Neuronal stem cell (in vitro differentiated cells): Measurements from ENCODE around the gene PHF1.

Experiments
- DNase-seq: peaks from one replicate; pipeline ENCODE4 v3.0.0-alpha.2; 2013; ENCODE audit warnings: low spot score
- H2AFZ ChIP-seq: one replicate; pipeline ENCODE4 v1.6.1; 2013; ENCODE audit warnings: mild to moderate bottlenecking, low read length, inconsistent platforms
- H2AK5ac ChIP-seq: 2 replicates; pipeline ENCODE4 v1.6.1; 2013; ENCODE audit warnings: low read depth, mild to moderate bottlenecking, inconsistent platforms, low read length, moderate library complexity, mixed read lengths
- H2BK120ac ChIP-seq: 2 replicates; pipeline ENCODE4 v1.6.1; 2013; ENCODE audit warnings: low read depth, mild to moderate bottlenecking, inconsistent platforms, low read length, moderate library complexity, mixed read lengths
- H2BK12ac ChIP-seq: one replicate; pipeline ENCODE4 v1.6.1; 2013; ENCODE audit warnings: low read length, inconsistent platforms
- H2BK15ac ChIP-seq: 2 replicates; pipeline ENCODE4 v1.6.1; 2013; ENCODE audit warnings: mild to moderate bottlenecking, low read length, inconsistent platforms, mixed read lengths
- H2BK5ac ChIP-seq: one replicate; pipeline ENCODE4 v1.6.1; 2013; ENCODE audit warnings: inconsistent platforms, mild to moderate bottlenecking, low read length, moderate library complexity
- H3K14ac ChIP-seq: one replicate; pipeline ENCODE4 v1.6.1; 2013; ENCODE audit warnings: low read length, inconsistent platforms
- H3K18ac ChIP-seq: 2 replicates; pipeline ENCODE4 v1.6.1; 2013; ENCODE audit warnings: low read length, inconsistent platforms
- H3K23ac ChIP-seq: 2 replicates; pipeline ENCODE4 v1.6.1; 2013; ENCODE audit warnings: low read depth, mild to moderate bottlenecking, mixed read lengths, low read length, inconsistent platforms; ENCODE audit not compliant: poor library complexity
- H3K27ac ChIP-seq: replicated peaks from 3 replicates; pipeline ENCODE4 v1.5.1; 2013; ENCODE audit warnings: low read length, inconsistent platforms
- H3K27me3 ChIP-seq, 3 experiments: 2 replicates each; pipeline ENCODE4 v1.6.1; 2013; ENCODE audit warnings: low read length in 3 of 3, mild to moderate bottlenecking in 2 of 3, inconsistent platforms in 1 of 3, low read depth in 1 of 3, mixed read lengths in 1 of 3, moderate library complexity in 1 of 3; ENCODE audit not compliant: control insufficient read depth in 3 of 3, insufficient read depth in 3 of 3
- H3K36me3 ChIP-seq, 2 donors: replicated peaks in 1 of 2; 2 replicates each; pipeline ENCODE4 v1.6.1; 2013; ENCODE audit warnings: low read length in 2 of 2; ENCODE audit not compliant: control insufficient read depth in 2 of 2, insufficient read depth in 2 of 2
- H3K4ac ChIP-seq: 2 replicates; pipeline ENCODE4 v1.6.1; 2013; ENCODE audit warnings: inconsistent platforms, mild to moderate bottlenecking, low read length, moderate library complexity
- H3K4me1 ChIP-seq, 2 donors: 1 replicate in 1 of 2; 2 replicates in 1 of 2; pipeline ENCODE4 v1.6.1; 2013; ENCODE audit warnings: low read length in 2 of 2, low read depth in 1 of 2; ENCODE audit not compliant: control insufficient read depth in 2 of 2, insufficient read depth in 1 of 2
- H3K4me2 ChIP-seq: one replicate; pipeline ENCODE4 v1.6.1; 2013; ENCODE audit warnings: mild to moderate bottlenecking, low read length, inconsistent platforms; ENCODE audit not compliant: insufficient read depth, poor library complexity, severe bottlenecking
- H3K4me3 ChIP-seq, 2 donors: 2 replicates each; pipeline ENCODE4 v1.5.1; 2013; ENCODE audit warnings: low read length in 2 of 2, mild to moderate bottlenecking in 2 of 2, inconsistent platforms in 1 of 2, moderate library complexity in 1 of 2
- H3K79me1 ChIP-seq: one replicate; pipeline ENCODE4 v1.6.1; 2013; ENCODE audit warnings: low read depth, mild to moderate bottlenecking, inconsistent platforms, low read length, moderate library complexity
- H3K9ac ChIP-seq: one replicate; pipeline ENCODE4 v1.6.1; 2013; ENCODE audit warnings: mild to moderate bottlenecking, low read depth, low read length, inconsistent platforms; ENCODE audit not compliant: poor library complexity
- H3K9me3 ChIP-seq, 2 donors: replicated peaks in 1 of 2; 2 replicates each; pipeline versions ENCODE3 to v1.6.1; 2013; ENCODE audit warnings: low read length in 2 of 2, mild to moderate bottlenecking in 2 of 2, inconsistent platforms in 1 of 2, low read depth in 1 of 2, mixed read lengths in 1 of 2, moderate library complexity in 1 of 2; ENCODE audit not compliant: control insufficient read depth in 2 of 2, insufficient read depth in 1 of 2
- H4K8ac ChIP-seq: one replicate; pipeline ENCODE4 v1.6.1; 2013; ENCODE audit warnings: low read depth, mild to moderate bottlenecking, inconsistent platforms, low read length, moderate library complexity
- H4K91ac ChIP-seq: one replicate; pipeline ENCODE4 v1.6.1; 2013; ENCODE audit warnings: low read length, low read depth, mild to moderate bottlenecking, inconsistent platforms; ENCODE audit not compliant: poor library complexity
- WGBS, 2 donors: extraction: QIAGEN DNeasy Blood & Tissue Kit; methylation state at CpG; one replicate each; pipeline ENCODE4 v1.1.7; 2013; ENCODE audit warnings: missing lambda C conversion rate in 2 of 2, mixed read lengths in 1 of 2; ENCODE audit not compliant: insufficient read length in 2 of 2, insufficient replicate concordance in 1 of 2; ENCODE audit errors: extremely low coverage in 2 of 2; 5-methylcytosine and 5-hydroxymethylcytosine counted together

The PHF1 gene

DNA sequence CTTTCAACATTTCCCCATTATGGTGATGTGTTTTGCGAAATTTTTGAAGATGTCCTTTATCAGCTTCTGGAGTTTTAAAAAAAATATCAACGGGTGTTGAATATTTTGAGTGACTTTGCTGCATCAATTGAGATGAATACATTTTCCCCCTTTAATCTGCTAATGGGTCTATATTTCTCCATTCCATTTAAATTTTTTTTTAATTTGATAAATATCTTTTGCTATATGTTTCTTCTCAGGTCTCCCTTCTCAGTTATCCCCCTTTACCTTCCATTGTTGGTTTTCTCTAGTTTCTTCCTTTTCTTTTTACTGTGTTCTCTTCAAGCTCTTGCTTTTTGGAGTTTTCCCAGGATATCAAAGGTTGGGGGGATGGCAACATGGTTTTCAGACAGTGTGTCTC lies 20.6 kb upstream of the PHF1 start:
- no peak overlapping the region for H3K14ac ChIP-seq
- H3K23ac ChIP-seq, result no peak overlapping the region
- no peak overlapping the region for H2BK5ac ChIP-seq
- H3K4me3 ChIP-seq, result no peak overlapping the region
- H3K4me2 ChIP-seq, result no peak overlapping the region
- no peak overlapping the region for H3K9ac ChIP-seq
- H2AFZ ChIP-seq, result peak overlapping the region; percentile 85
- H3K27me3 ChIP-seq, result no peaks in the 10 kb centered on the region
- no peaks in the 10 kb centered on the region for H3K9me3 ChIP-seq
- H3K79me1 ChIP-seq, result peaks cover 7% of the 10 kb centered on the region
- H3K4ac ChIP-seq, result no peak overlapping the region
- no peak overlapping the region for H2BK120ac ChIP-seq
- H3K27ac ChIP-seq, result no peak overlapping the region
- DNase-seq, result no peak
- no CpG with 5 or more reads among the region's 2 CpGs for WGBS, 2 donors
- peaks cover 8 to 17% of the 10 kb centered on the region in 2 donors for H3K4me1 ChIP-seq
- no peak overlapping the region for H2BK12ac ChIP-seq
- H2AK5ac ChIP-seq, result no peak overlapping the region
- no peak overlapping the region for H4K8ac ChIP-seq
- no peak overlapping the region for H4K91ac ChIP-seq
- no peak overlapping the region for H3K18ac ChIP-seq
- no peak overlapping the region for H2BK15ac ChIP-seq
- H3K36me3 ChIP-seq, result peaks cover 0 to 22% of the 10 kb centered on the region in 2 donors

DNA sequence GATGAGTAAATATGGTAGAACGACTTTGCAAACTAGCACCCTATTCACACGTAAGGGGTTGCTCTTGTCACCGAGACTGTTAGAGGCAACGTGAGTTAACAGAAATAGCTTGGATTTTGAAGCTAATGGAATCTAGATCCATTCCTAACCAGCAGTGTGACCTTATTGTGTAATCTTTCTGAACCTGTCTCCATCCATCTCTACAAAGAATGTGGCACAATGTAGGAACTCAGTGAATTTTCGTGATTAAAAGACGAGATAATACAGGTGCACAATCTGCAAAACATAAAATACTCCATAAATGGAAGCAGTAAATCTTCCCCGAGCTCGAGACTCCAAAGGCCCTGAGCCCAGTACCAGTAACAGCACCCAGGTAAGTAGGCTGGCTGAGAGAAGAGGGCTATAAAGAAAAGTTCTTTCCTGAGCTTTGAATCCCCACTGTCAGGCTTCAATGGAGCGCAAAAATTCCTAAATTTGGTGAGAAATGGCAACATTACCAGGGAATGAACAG lies 20.0 kb upstream of the PHF1 start:
- Histone ChIP-seq H3K9me3 (no peaks in the 10 kb centered on the region), H3K79me1 (peaks cover 8% of the 10 kb centered on the region), H2AK5ac (no peak overlapping the region), H3K14ac (no peak overlapping the region), H3K27me3 (no peaks in the 10 kb centered on the region), H3K9ac (no peak overlapping the region), H2BK120ac (no peak overlapping the region), H3K4me3 (peak overlapping the region; percentile 27 to 73), H3K18ac (no peak overlapping the region), H2BK5ac (no peak overlapping the region), H2AFZ (peak overlapping the region; percentile 85), H4K8ac (no peak overlapping the region), H2BK12ac (no peak overlapping the region), H3K36me3 (peaks cover 0 to 29% of the 10 kb centered on the region in 2 donors), H3K4me1 (peaks cover 8 to 18% of the 10 kb centered on the region in 2 donors), H3K4me2 (peak overlapping the region; percentile 35), H3K23ac (no peak overlapping the region), H2BK15ac (no peak overlapping the region), H3K4ac (no peak overlapping the region), H4K91ac (no peak overlapping the region), H3K27ac (peak overlapping the region; percentile 84)
- WGBS, 2 donors, result no CpG with 5 or more reads among the region's 9 CpGs
- DNase-seq, result no peak

DNA sequence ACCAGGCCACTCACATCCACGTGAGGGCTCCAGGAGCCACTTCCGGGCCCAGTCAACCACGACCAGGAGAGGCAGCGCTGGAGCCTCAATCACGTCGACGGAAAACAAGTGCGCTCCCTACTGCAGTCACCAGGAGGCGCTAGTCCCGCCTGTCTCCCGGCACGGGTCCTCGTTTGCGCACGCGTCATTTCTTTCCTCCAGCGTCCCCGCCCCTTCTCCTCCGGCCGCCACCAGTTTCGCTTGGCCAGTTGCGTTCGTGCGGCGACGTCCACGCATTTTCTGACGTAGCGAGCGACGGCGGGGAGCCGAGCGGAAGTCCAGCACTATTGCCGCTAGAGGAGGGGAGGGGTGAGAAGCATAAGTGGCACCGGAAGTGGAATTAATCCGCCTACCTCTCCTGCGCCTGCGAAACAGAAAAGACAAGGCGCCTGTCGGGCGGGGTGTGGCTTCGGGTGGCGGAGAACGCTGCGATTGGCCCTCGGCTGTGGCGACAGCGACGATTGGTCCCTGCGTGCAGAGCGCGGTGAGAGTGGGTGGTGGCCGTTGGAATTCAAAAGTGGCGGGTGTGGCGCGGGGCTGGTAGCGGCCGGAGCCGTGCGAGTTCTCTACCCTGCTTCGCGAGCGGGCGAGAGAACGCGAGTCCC lies 19.4 kb upstream of the PHF1 start, which contains the start of gene KIFC1:
Gene KIFC1 (plus strand): TSS at position 546 of the 644 bp plus-strand sequence. CDS start 163 bp downstream, outside the sequence.
- Histone ChIP-seq H2AK5ac (peak within 1 kb of the TSS; percentile 97), H2BK12ac (no peak within 1 kb of the TSS), H3K9ac (peak within 1 kb of the TSS; percentile 98), H3K18ac (peak within 1 kb of the TSS; percentile 96), H3K36me3 (peaks cover 3 to 35% of the 10 kb centered on the region in 2 donors), H2AFZ (peak within 1 kb of the TSS; percentile 87), H3K4ac (peak within 1 kb of the TSS; percentile 96), H3K27me3 (no peaks in the 10 kb centered on the region), H4K8ac (no peak within 1 kb of the TSS), H3K4me1 (peaks cover 8 to 18% of the 10 kb centered on the region in 2 donors), H2BK5ac (peak within 1 kb of the TSS; percentile 97), H3K4me2 (peak within 1 kb of the TSS; percentile 64), H2BK120ac (peak within 1 kb of the TSS; percentile 90), H4K91ac (peak within 1 kb of the TSS; percentile 89), H3K79me1 (peaks cover 8% of the 10 kb centered on the region), H3K27ac (peak within 1 kb of the TSS; percentile 94), H3K4me3 (peak within 1 kb of the TSS; percentile 85 to 97), H3K14ac (peak within 1 kb of the TSS; percentile 90), H2BK15ac (no peak within 1 kb of the TSS), H3K23ac (peak within 1 kb of the TSS; percentile 94), H3K9me3 (no peaks in the 10 kb centered on the region)
- no CpG with 5 or more reads among the region's 67 CpGs for WGBS, 2 donors
- peak; percentile 99 for DNase-seq

GRCh38 chr6:33391922-33392594 lies 18.8 kb upstream of the PHF1 start:
- peak overlapping the region; percentile 90 for H2BK120ac ChIP-seq
- peak overlapping the region; percentile 96 for H3K18ac ChIP-seq
- H2BK15ac ChIP-seq, result no peak overlapping the region
- H2AFZ ChIP-seq, result peak overlapping the region; percentile 87
- peak overlapping the region; percentile 64 for H3K4me2 ChIP-seq
- peak overlapping the region; percentile 90 for H3K14ac ChIP-seq
- peaks cover 8% of the 10 kb centered on the region for H3K79me1 ChIP-seq
- H4K8ac ChIP-seq, result no peak overlapping the region
- H3K27ac ChIP-seq, result peak overlapping the region; percentile 94
- peaks cover 4 to 36% of the 10 kb centered on the region in 2 donors for H3K36me3 ChIP-seq
- H3K4ac ChIP-seq, result peak overlapping the region; percentile 96
- H3K27me3 ChIP-seq, result no peaks in the 10 kb centered on the region
- H2BK12ac ChIP-seq, result no peak overlapping the region
- peak overlapping the region; percentile 94 for H3K23ac ChIP-seq
- peaks cover 8 to 18% of the 10 kb centered on the region in 2 donors for H3K4me1 ChIP-seq
- WGBS, 2 donors, result no CpG with 5 or more reads among the region's 31 CpGs
- no peak for DNase-seq
- H2AK5ac ChIP-seq, result peak overlapping the region; percentile 97
- H2BK5ac ChIP-seq, result peak overlapping the region; percentile 97
- H3K9me3 ChIP-seq, result no peaks in the 10 kb centered on the region
- H3K4me3 ChIP-seq, result peak overlapping the region; percentile 85 to 97
- peak overlapping the region; percentile 89 for H4K91ac ChIP-seq
- peak overlapping the region; percentile 98 for H3K9ac ChIP-seq
